ENCODE results near the gene ETS2. TPM values are rescaled to one million over a fixed set of nuclear protein-coding genes. Genes with fewer than 3 reads are reported as not detected.

Gene ETS2
- total RNA-seq, 1 experiment from 2014 or later: 132 TPM

- ChIA-PET POLR2A (no interaction called here), CTCF (no interaction called here)
- Histone ChIP-seq H3K4me1 (ENCODE audit: control insufficient read depth, insufficient read depth, low read length) (no peaks in the 10 kb centered on the region), H3K4me3 (ENCODE audit: low read depth in 2 of 2, low read length in 2 of 2) (no peak overlapping the region), H3K9me3 (ENCODE audit: control insufficient read depth, insufficient read depth, low read depth, low read length) (no peaks in the 10 kb centered on the region), H3K27me3 (ENCODE audit: control insufficient read depth, insufficient read depth, low read length) (no peaks in the 10 kb centered on the region), H3K27ac (ENCODE audit: low read length) (no peak overlapping the region), H3K36me3 (ENCODE audit: control insufficient read depth, insufficient read depth, low read length) (no peaks in the 10 kb centered on the region)
- TF ChIP-seq TCF7L2 (IDR thresholded peaks at IDR 0.05; ENCODE audit: low read depth, low read length): no peak
- TF ChIP-seq SIN3A (IDR thresholded peaks at IDR 0.05; ENCODE audit: borderline replicate concordance, insufficient read depth, low read depth, low read length): no peak
- TF ChIP-seq CTCF (IDR thresholded peaks at IDR 0.05): no peak
- ATAC-seq (no peak), DNase-seq (ENCODE audit: low read depth, low spot score) (no peak)
- no TSS peak for BruUV-seq (replicated peaks)
- intact Hi-C loops (cut with micrococcal nuclease; ENCODE audit: unreplicated experiment): no loop called here
- in situ Hi-C loops (cut with HindIII; ENCODE audit: low pct_unique_long_range_greater_than_20kb, low sequenced_read_pairs): no loop called here
These were observed 35.7 kb downstream of the ETS2 start for GRCh38 chr21:38841472-38841871.

GRCh38 chr21:38842079-38842478 is 36.4 kb downstream of the ETS2 start:
- DNase-seq (ENCODE audit: low read depth, low spot score) (no peak), ATAC-seq (no peak)
- no peaks in the 10 kb centered on the region for H3K36me3 ChIP-seq (ENCODE audit: control insufficient read depth, insufficient read depth, low read length)
- H3K4me3 ChIP-seq (ENCODE audit: low read depth in 2 of 2, low read length in 2 of 2): no peak overlapping the region
- BruUV-seq (replicated peaks): no TSS peak
- POLR2A ChIA-PET: no interaction called here
- H3K27ac ChIP-seq (ENCODE audit: low read length): no peak overlapping the region
- intact Hi-C loops (cut with micrococcal nuclease; ENCODE audit: unreplicated experiment): no loop called here
- H3K9me3 ChIP-seq (ENCODE audit: control insufficient read depth, insufficient read depth, low read depth, low read length): no peaks in the 10 kb centered on the region
- no peaks in the 10 kb centered on the region for H3K27me3 ChIP-seq (ENCODE audit: control insufficient read depth, insufficient read depth, low read length)
- in situ Hi-C loops (cut with HindIII; ENCODE audit: low pct_unique_long_range_greater_than_20kb, low sequenced_read_pairs): no loop called here
- CTCF ChIA-PET: no interaction called here
- no peaks in the 10 kb centered on the region for H3K4me1 ChIP-seq (ENCODE audit: control insufficient read depth, insufficient read depth, low read length)
- TF ChIP-seq TCF7L2 (IDR thresholded peaks at IDR 0.05; ENCODE audit: low read depth, low read length): no peak

- intact Hi-C loops (cut with micrococcal nuclease; ENCODE audit: unreplicated experiment) (no loop called here), in situ Hi-C loops (cut with HindIII; ENCODE audit: low pct_unique_long_range_greater_than_20kb, low sequenced_read_pairs) (no loop called here)
- no peak overlapping the region for H3K27ac ChIP-seq (ENCODE audit: low read length)
- TF ChIP-seq POLR2AphosphoS5 (IDR thresholded peaks at IDR 0.05; ENCODE audit: low read depth, low read length) (no peak), TCF7L2 (IDR thresholded peaks at IDR 0.05; ENCODE audit: low read depth, low read length) (no peak)
- H3K9me3 ChIP-seq (ENCODE audit: control insufficient read depth, insufficient read depth, low read depth, low read length): no peaks in the 10 kb centered on the region
- H3K4me1 ChIP-seq (ENCODE audit: control insufficient read depth, insufficient read depth, low read length): no peaks in the 10 kb centered on the region
- ATAC-seq (no peak), DNase-seq (ENCODE audit: low read depth, low spot score) (no peak)
- ChIA-PET CTCF (no interaction called here), POLR2A (no interaction called here)
- BruUV-seq (replicated peaks): no TSS peak
- no peak overlapping the region for H3K4me3 ChIP-seq (ENCODE audit: low read depth in 2 of 2, low read length in 2 of 2)
- no peaks in the 10 kb centered on the region for H3K27me3 ChIP-seq (ENCODE audit: control insufficient read depth, insufficient read depth, low read length)
- no peaks in the 10 kb centered on the region for H3K36me3 ChIP-seq (ENCODE audit: control insufficient read depth, insufficient read depth, low read length)
These were observed 37.6 kb downstream of the ETS2 start for GRCh38 chr21:38843379-38843778.

- H3K27me3 ChIP-seq (ENCODE audit: control insufficient read depth, insufficient read depth, low read length): no peaks in the 10 kb centered on the region
- CTCF ChIA-PET: no interaction called here
- BruUV-seq (replicated peaks): no TSS peak
- DNase-seq (ENCODE audit: low read depth, low spot score) (no peak), ATAC-seq (no peak)
- H3K9me3 ChIP-seq (ENCODE audit: control insufficient read depth, insufficient read depth, low read depth, low read length): no peaks in the 10 kb centered on the region
- POLR2A ChIA-PET: no interaction called here
- no peak overlapping the region for H3K4me3 ChIP-seq (ENCODE audit: low read depth in 2 of 2, low read length in 2 of 2)
- in situ Hi-C loops (cut with HindIII; ENCODE audit: low pct_unique_long_range_greater_than_20kb, low sequenced_read_pairs) (no loop called here), intact Hi-C loops (cut with micrococcal nuclease; ENCODE audit: unreplicated experiment) (no loop called here)
- H3K4me1 ChIP-seq (ENCODE audit: control insufficient read depth, insufficient read depth, low read length): no peaks in the 10 kb centered on the region
- H3K36me3 ChIP-seq (ENCODE audit: control insufficient read depth, insufficient read depth, low read length): no peaks in the 10 kb centered on the region
- no peak for TF ChIP-seq POLR2AphosphoS5 (IDR thresholded peaks at IDR 0.05; ENCODE audit: low read depth, low read length)
- TF ChIP-seq SIN3A (IDR thresholded peaks at IDR 0.05; ENCODE audit: borderline replicate concordance, insufficient read depth, low read depth, low read length): no peak
- TF ChIP-seq CTCF (IDR thresholded peaks at IDR 0.05): no peak
- TF ChIP-seq TCF7L2 (IDR thresholded peaks at IDR 0.05; ENCODE audit: low read depth, low read length): no peak
- TF ChIP-seq REST (IDR thresholded peaks at IDR 0.05; ENCODE audit: insufficient read depth in 1 of 2, low read depth in 2 of 2, low read length in 1 of 2): no peak
- H3K27ac ChIP-seq (ENCODE audit: low read length): no peak overlapping the region
These were observed 38.2 kb downstream of the ETS2 start for GRCh38 chr21:38843806-38844503.
